PC-3 (cell line): ENCODE results near the gene PTGES3L.
"Not testable (repeated sequence)": the region's sequence is repeated elsewhere in the genome, so short reads cannot be mapped to it uniquely, and the experiment has no call there.

Experiments
- EZH2 ChIP-seq: fragments of 300-600 bp; sonication (generic); IDR thresholded peaks from one replicate; pipeline ENCODE4 v1.6.1; 2017; ENCODE audit warnings: antibody characterized with exemption, mild to moderate bottlenecking, low read length; ENCODE audit not compliant: unreplicated experiment
- TF ChIP-seq, protein P1 (sequence below): fragments of 300-600 bp; sonication (generic); conservative IDR thresholded peaks from 2 replicates; pipeline ENCODE4 v1.5.1; 2017; ENCODE audit warnings: antibody characterized with exemption, low read depth, mild to moderate bottlenecking, low read length

DNA sequence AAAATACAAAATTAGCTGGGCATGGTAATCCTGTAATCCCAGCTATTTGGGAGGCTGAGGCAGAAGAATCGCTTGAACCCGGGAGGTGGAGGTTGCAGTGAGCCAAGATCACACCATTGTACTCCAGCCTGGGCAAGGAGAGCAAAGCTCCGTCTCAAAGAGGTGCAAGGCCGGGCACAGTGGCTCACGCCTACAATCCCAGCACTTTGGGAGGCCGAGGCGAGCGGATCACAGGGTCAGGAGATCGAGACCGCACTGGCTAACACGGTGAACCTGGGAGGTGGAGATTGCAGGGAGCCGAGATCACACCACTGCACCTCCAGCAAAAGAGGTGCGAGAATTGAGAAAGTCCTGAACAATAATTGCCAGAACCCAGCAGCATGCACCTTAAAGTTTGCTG is 21.0 kb upstream of the PTGES3L start:
- TF ChIP-seq, protein P1, sequence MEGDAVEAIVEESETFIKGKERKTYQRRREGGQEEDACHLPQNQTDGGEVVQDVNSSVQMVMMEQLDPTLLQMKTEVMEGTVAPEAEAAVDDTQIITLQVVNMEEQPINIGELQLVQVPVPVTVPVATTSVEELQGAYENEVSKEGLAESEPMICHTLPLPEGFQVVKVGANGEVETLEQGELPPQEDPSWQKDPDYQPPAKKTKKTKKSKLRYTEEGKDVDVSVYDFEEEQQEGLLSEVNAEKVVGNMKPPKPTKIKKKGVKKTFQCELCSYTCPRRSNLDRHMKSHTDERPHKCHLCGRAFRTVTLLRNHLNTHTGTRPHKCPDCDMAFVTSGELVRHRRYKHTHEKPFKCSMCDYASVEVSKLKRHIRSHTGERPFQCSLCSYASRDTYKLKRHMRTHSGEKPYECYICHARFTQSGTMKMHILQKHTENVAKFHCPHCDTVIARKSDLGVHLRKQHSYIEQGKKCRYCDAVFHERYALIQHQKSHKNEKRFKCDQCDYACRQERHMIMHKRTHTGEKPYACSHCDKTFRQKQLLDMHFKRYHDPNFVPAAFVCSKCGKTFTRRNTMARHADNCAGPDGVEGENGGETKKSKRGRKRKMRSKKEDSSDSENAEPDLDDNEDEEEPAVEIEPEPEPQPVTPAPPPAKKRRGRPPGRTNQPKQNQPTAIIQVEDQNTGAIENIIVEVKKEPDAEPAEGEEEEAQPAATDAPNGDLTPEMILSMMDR: not testable (repeated sequence)
- TF ChIP-seq EZH2: not testable (repeated sequence)
